Measurements from ENCODE around the gene PXDC1. TPM values are rescaled to one million over a fixed set of nuclear protein-coding genes. Genes with fewer than 3 reads are reported as not detected.
"Not testable (repeated sequence)": the region's sequence is repeated elsewhere in the genome, so short reads cannot be mapped to it uniquely, and the experiment has no call there.

PXDC1 gene
- total and polyA plus RNA-seq, 8 donors, result 1.2 to 90.1 (median 35.3) TPM

DNA sequence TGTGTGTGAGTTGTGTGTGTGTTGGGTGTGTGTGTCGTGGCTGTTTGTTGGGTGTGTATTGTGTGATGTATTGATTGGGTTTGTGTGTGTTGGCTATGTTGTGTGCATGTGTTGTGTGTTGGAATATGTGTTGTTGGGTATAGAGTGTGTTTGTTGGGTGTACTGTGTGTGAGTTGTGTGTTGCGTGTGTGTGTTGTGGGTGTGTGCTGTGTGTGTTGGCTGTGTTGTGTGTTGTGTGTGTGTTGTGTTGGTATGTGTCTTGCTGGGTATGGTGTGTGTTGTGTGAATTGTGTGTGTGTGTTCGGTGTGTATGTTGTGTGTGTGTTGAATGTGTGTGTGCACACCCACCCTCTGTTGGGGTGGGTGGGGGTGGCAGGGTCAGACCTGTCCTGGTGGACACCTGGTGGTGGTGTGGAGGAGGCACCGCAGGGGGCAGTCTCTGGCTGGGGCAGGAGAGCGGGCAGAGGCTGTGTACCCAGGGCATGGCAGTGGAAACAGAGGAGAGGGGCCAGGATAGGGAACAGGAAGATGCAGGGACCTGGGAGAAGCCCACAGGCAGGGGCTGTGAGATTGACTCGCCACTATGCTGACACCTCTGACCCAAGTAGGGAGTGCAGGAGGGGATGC is 25.5 kb upstream of the PXDC1 start:
- Histone ChIP-seq H3K27me3 (no peaks in the 10 kb centered on the region), H3K27ac (no peak overlapping the region), H3K4me3 (no peak overlapping the region), H3K9me3 (no peaks in the 10 kb centered on the region), H3K36me3 (no peaks in the 10 kb centered on the region), H3K4me1 (no peaks in the 10 kb centered on the region)
- intact Hi-C loops (cut with DNase I; ENCODE audit: low total_unique reads), result no loop called here
- no peak for TF ChIP-seq EP300 (IDR thresholded peaks at IDR 0.05)
- TF ChIP-seq, protein P1, sequence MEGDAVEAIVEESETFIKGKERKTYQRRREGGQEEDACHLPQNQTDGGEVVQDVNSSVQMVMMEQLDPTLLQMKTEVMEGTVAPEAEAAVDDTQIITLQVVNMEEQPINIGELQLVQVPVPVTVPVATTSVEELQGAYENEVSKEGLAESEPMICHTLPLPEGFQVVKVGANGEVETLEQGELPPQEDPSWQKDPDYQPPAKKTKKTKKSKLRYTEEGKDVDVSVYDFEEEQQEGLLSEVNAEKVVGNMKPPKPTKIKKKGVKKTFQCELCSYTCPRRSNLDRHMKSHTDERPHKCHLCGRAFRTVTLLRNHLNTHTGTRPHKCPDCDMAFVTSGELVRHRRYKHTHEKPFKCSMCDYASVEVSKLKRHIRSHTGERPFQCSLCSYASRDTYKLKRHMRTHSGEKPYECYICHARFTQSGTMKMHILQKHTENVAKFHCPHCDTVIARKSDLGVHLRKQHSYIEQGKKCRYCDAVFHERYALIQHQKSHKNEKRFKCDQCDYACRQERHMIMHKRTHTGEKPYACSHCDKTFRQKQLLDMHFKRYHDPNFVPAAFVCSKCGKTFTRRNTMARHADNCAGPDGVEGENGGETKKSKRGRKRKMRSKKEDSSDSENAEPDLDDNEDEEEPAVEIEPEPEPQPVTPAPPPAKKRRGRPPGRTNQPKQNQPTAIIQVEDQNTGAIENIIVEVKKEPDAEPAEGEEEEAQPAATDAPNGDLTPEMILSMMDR (IDR thresholded peaks at IDR 0.05), result peak in 1 of 7 experiments; percentile 23
- 79 to 84% (median 83%) methylated on average over 6 of the region's 6 CpGs for WGBS, 5 donors
- no peak for DNase-seq

DNA sequence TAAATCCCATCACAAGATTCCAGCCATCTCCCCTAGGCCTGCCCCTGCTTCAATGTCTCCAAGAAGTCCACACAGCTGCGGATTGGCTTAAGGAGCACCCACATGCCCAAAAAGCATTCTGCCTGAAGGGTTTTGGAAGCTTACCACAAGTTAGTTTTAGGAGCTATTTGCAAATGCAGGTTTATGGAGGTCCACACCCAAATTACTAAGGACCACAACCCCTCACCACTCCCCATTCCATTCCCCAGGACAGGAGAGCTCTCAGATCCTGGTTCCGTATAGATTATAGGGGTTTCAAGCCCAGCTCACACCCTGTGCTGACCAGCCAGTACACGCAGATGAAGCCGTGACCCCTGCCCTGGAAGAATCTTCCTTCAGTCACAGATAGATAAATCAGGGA is 24.3 kb upstream of the PXDC1 start:
- WGBS, 5 donors, result 95 to 100% (median 96%) methylated on average over 4 of the region's 4 CpGs
- no peaks in the 10 kb centered on the region for H3K9me3 ChIP-seq
- H3K4me3 ChIP-seq, result no peak overlapping the region
- DNase-seq, result no peak
- TF ChIP-seq EP300 (IDR thresholded peaks at IDR 0.05), result no peak
- TF ChIP-seq, protein P1 (IDR thresholded peaks at IDR 0.05), result no peak
- H3K27me3 ChIP-seq, result no peaks in the 10 kb centered on the region
- intact Hi-C loops (cut with DNase I; ENCODE audit: low total_unique reads), result no loop called here
- no peak overlapping the region for H3K27ac ChIP-seq
- H3K36me3 ChIP-seq, result no peaks in the 10 kb centered on the region
- H3K4me1 ChIP-seq, result no peaks in the 10 kb centered on the region

DNA sequence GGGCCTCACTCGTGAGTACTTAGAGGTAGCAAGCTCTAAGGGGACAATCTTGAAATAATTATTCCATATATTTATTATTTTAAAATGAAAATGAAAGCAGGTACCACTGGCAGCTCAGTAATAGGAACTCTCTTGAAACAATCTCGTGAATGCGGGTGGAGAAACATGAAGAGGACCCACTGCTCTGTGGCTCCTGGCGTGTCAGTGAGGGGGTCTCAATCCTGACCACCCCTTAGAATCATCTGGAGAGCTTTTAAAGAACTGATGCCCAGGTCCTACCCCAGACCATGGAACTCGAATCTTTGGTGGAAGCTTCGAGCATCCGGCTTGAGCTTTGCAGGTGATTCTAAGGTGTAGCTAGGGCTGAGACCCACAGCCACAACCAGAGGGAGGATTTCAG is 23.9 kb upstream of the PXDC1 start:
- Histone ChIP-seq H3K27ac (no peak overlapping the region), H3K9me3 (no peaks in the 10 kb centered on the region), H3K27me3 (no peaks in the 10 kb centered on the region), H3K4me3 (no peak overlapping the region), H3K36me3 (no peaks in the 10 kb centered on the region), H3K4me1 (no peaks in the 10 kb centered on the region)
- intact Hi-C loops (cut with DNase I; ENCODE audit: low total_unique reads), result no loop called here
- no peak for DNase-seq
- TF ChIP-seq, protein P1 (IDR thresholded peaks at IDR 0.05), result no peak
- TF ChIP-seq POLR2A (IDR thresholded peaks at IDR 0.05), result no peak
- 92 to 96% (median 95%) methylated on average over 7 of the region's 7 CpGs for WGBS, 5 donors

DNA sequence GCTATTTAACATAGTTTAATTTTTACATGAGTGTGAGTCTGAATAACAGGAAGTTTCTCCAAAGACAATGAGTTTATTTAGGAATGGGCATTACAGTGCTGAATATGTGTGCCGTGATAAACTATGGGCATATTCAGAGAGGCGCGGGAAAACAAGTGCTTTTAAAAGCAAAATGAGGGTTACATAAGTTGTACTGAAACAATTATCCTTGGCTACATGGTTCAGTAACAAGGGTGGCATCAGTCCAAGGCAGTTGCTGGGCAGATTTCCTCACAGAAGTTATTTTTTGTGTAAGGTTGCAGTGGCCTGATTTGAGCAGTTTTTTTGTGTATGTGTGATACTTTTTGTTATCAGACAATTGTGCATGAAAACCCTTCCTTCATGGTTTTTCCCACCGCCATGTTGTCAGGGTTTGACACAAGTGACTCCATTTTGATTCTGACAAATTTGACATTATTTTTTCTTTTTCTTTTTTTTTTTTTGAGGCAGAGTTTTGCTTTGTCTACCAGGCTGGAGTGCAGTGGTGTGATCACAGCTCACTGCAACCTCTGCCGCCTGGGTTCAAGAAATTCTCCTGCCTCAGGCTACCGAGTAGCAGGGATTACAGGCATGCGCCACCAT is 22.3 kb upstream of the PXDC1 start:
- TF ChIP-seq EP300 (IDR thresholded peaks at IDR 0.05), result no peak
- TF ChIP-seq POLR2A (IDR thresholded peaks at IDR 0.05), result no peak
- no peak for TF ChIP-seq POLR2AphosphoS5 (IDR thresholded peaks at IDR 0.05)
- TF ChIP-seq, protein P1 (IDR thresholded peaks at IDR 0.05), result no peak
- 72 to 77% (median 76%) methylated on average over 7 of the region's 7 CpGs for WGBS, 5 donors
- Histone ChIP-seq H3K4me1 (no peaks in the 10 kb centered on the region), H3K4me3 (no peak overlapping the region), H3K27ac (no peak overlapping the region), H3K36me3 (no peaks in the 10 kb centered on the region), H3K27me3 (no peaks in the 10 kb centered on the region), H3K9me3 (no peaks in the 10 kb centered on the region)
- DNase-seq, result peak in 1 of 2 donors; percentile 59
- intact Hi-C loops (cut with DNase I; ENCODE audit: low total_unique reads), result no loop called here

DNA sequence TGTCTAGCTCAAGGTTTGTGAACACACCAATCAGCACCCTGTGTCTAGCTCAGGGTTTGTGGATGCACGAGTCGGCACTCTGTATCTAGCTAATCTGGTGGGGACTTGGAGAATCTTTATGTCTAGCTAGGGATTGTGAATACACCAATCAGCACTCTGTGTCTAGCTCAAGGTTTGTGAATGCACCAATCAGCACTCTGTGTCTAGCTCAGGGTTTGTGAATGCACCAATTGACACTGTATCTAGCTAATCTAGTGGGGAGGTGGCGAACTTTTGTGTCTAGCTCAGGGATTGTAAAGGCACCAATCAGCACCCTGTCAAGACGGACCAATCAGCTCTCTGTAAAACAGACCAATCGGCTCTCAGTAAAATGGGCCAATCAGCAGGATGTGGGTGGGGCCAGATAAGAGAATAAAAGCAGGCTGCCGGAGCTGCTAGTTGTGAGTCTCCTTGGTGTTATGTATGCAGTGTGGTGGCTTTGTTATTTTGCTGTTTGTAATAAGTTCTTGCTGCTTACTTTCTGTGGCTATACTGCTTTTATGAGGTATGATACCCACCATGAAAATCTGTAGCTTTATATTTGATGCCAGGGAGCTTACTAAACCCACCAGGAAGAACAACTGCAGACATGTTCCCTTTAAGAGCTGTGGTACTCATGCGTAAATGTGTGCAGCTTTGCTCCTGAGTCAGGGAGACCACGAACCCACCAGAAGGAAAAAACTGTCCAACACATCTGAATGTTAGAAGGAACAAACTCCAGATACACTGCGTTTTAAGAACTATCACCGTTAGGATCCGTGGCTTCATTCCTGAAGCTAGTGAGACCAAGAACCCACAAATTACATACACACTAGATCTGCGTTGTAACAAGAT is 20.9 kb upstream of the PXDC1 start:
- H3K4me3 ChIP-seq; DNase-seq; H3K27ac ChIP-seq; intact Hi-C loops (cut with DNase I; ENCODE audit: low total_unique reads); H3K4me1 ChIP-seq; H3K9me3 ChIP-seq; H3K27me3 ChIP-seq; H3K36me3 ChIP-seq: not testable (repeated sequence)
- 90 to 93% (median 91%) methylated on average over 12 of the region's 12 CpGs for WGBS, 5 donors

Measured in stomach (tissue), 9 donors.